H1 (cell line): ENCODE data around the gene IRGQ. TPM values are rescaled to one million over a fixed set of nuclear protein-coding genes. Genes with fewer than 3 reads are reported as not detected.

Source experiments
- CTCF ChIA-PET: fragments of 300-600 bp; sonication (Branson Sonifier 250); formaldehyde crosslinking; loops from one replicate; lab custom pipeline; 2021; ENCODE audit not compliant: partially characterized antibody; lab: Charles Lee
- POLR2A ChIA-PET: fragments of 300-600 bp; sonication (Branson Sonifier 250); formaldehyde crosslinking; loops from one replicate; lab custom pipeline; 2021; ENCODE audit warnings: inconsistent platforms; ENCODE audit not compliant: partially characterized antibody; lab: Charles Lee
- DNase-seq, 2 experiments: peaks; one replicate each; pipeline versions ENCODE4 v3.0.0 to v3.0.0-alpha.2; 2010 to 2022; ENCODE audit warnings: low spot score in 2 of 2, low read depth in 1 of 2, mixed read lengths in 1 of 2
- FAIRE-seq: peaks from 2 replicates; lab custom pipeline; 2011; peaks lifted over from hg19 to GRCh38; lab: Jason Lieb, UNC
- H2AFZ ChIP-seq: 2 replicates; pipeline ENCODE4 v1.8.1; 2012; ENCODE audit warnings: low read length, inconsistent platforms
- H2AK5ac ChIP-seq: 2 replicates; pipeline ENCODE4 v1.6.1; 2013; ENCODE audit warnings: low read depth, low read length
- H2BK120ac ChIP-seq: replicated peaks from 2 replicates; pipeline ENCODE3; 2013; ENCODE audit warnings: low read depth, low read length, inconsistent platforms
- H2BK12ac ChIP-seq: 2 replicates; pipeline ENCODE4 v1.6.1; 2013; ENCODE audit warnings: low read depth, low read length
- H2BK15ac ChIP-seq: 2 replicates; pipeline ENCODE4 v1.6.1; 2013; ENCODE audit warnings: low read length
- H2BK20ac ChIP-seq: 2 replicates; pipeline ENCODE4 v1.6.1; 2013; ENCODE audit warnings: low read length
- H2BK5ac ChIP-seq: 2 replicates; pipeline ENCODE4 v1.6.1; 2013; ENCODE audit warnings: low read depth, low read length
- H3K14ac ChIP-seq: 2 replicates; pipeline ENCODE4 v1.6.1; 2013; ENCODE audit warnings: inconsistent platforms; ENCODE audit not compliant: insufficient read length
- H3K18ac ChIP-seq: 2 replicates; pipeline ENCODE4 v1.6.1; 2013; ENCODE audit warnings: low read length; ENCODE audit errors: extremely low read depth
- H3K23ac ChIP-seq: 2 replicates; pipeline ENCODE4 v1.6.1; 2013; ENCODE audit warnings: inconsistent platforms; ENCODE audit not compliant: insufficient read length
- H3K23me2 ChIP-seq: 2 replicates; pipeline ENCODE4 v1.6.1; 2013; ENCODE audit warnings: low read depth, low read length
- H3K27ac ChIP-seq: 2 replicates; pipeline ENCODE4 v1.6.1; 2011; ENCODE audit warnings: low read depth, low read length, inconsistent platforms
- H3K27me3 ChIP-seq, 4 experiments: replicated peaks in 1 of 4; 1 replicate in 1 of 4; 2 replicates in 3 of 4; pipeline versions ENCODE4 v1.6.1 to v1.8.1; 2011 to 2013; ENCODE audit warnings: low read length in 3 of 4, mild to moderate bottlenecking in 3 of 4, inconsistent platforms in 2 of 4, mixed read lengths in 2 of 4, moderate library complexity in 1 of 4; ENCODE audit not compliant: control insufficient read depth in 3 of 4, insufficient read depth in 3 of 4; ENCODE audit errors: extremely low read depth in 1 of 4
- H3K36me3 ChIP-seq, 4 experiments: 2 replicates each; pipeline versions ENCODE4 v1.6.1 to v1.8.1; 2011 to 2013; ENCODE audit warnings: mild to moderate bottlenecking in 4 of 4, low read length in 3 of 4, moderate library complexity in 2 of 4, control low read depth in 1 of 4, inconsistent platforms in 1 of 4; ENCODE audit not compliant: insufficient read depth in 4 of 4, control insufficient read depth in 2 of 4
- H3K4ac ChIP-seq: replicated peaks from 2 replicates; pipeline ENCODE3; 2013; ENCODE audit warnings: low read length, low read depth, mixed read lengths, inconsistent platforms; ENCODE audit not compliant: insufficient read length
- H3K4me1 ChIP-seq, 4 experiments: replicated peaks in 1 of 4; 1 replicate in 1 of 4; 2 replicates in 3 of 4; pipeline versions ENCODE4 v1.6.1 to v1.8.1; 2011 to 2013; ENCODE audit warnings: low read length in 3 of 4, inconsistent platforms in 2 of 4, mixed read lengths in 1 of 4; ENCODE audit not compliant: insufficient read depth in 4 of 4, control insufficient read depth in 3 of 4
- H3K4me2 ChIP-seq, 2 experiments: 2 replicates each; pipeline versions ENCODE4 v1.6.1 to v1.8.1; 2011 to 2013; ENCODE audit warnings: low read depth in 2 of 2, low read length in 2 of 2, control low read depth in 1 of 2, inconsistent platforms in 1 of 2, mild to moderate bottlenecking in 1 of 2; ENCODE audit not compliant: insufficient read depth in 1 of 2
- H3K4me3 ChIP-seq, 4 experiments: fragments of 200-600, 300-600 bp in 1 of 4; sonication (generic), shearing (Covaris generic), sonication (Bioruptor Twin) in 1 of 4; 2 replicates each; pipeline versions ENCODE4 v1.5.1 to v1.8.1; 2011 to 2016; ENCODE audit warnings: low read length in 4 of 4, low read depth in 3 of 4, control low read depth in 2 of 4, inconsistent platforms in 2 of 4, mild to moderate bottlenecking in 2 of 4, mixed read lengths in 1 of 4, moderate library complexity in 1 of 4; ENCODE audit not compliant: insufficient read depth in 2 of 4; ENCODE audit errors: extremely low read depth in 1 of 4
- H3K56ac ChIP-seq: replicated peaks from 2 replicates; pipeline ENCODE3; 2013; ENCODE audit warnings: low read depth, mild to moderate bottlenecking, mixed read lengths, low read length, inconsistent platforms; ENCODE audit not compliant: insufficient read length
- H3K79me1 ChIP-seq: 2 replicates; pipeline ENCODE4 v1.6.1; 2013; ENCODE audit warnings: low read depth, low read length, control low read depth
- H3K79me2 ChIP-seq, 2 experiments: 2 replicates each; pipeline versions ENCODE4 v1.6.1 to v1.8.1; 2012 to 2013; ENCODE audit warnings: low read length in 2 of 2, mild to moderate bottlenecking in 2 of 2, inconsistent platforms in 1 of 2; ENCODE audit not compliant: insufficient read depth in 2 of 2, control insufficient read depth in 1 of 2
- H3K9ac ChIP-seq, 4 experiments: replicated peaks in 1 of 4; 1 replicate in 1 of 4; 2 replicates in 3 of 4; pipeline versions ENCODE4 v1.6.1 to v1.8.1; 2011 to 2013; ENCODE audit warnings: low read depth in 3 of 4, low read length in 3 of 4, control low read depth in 2 of 4, mild to moderate bottlenecking in 2 of 4, moderate library complexity in 2 of 4, inconsistent platforms in 1 of 4; ENCODE audit errors: extremely low read depth in 1 of 4
- H3K9me3 ChIP-seq, 2 experiments: 2 replicates each; pipeline versions ENCODE4 v1.6.1 to v1.8.1; 2012 to 2013; ENCODE audit warnings: mild to moderate bottlenecking in 2 of 2, moderate library complexity in 2 of 2, control low read depth in 1 of 2, inconsistent platforms in 1 of 2, low read depth in 1 of 2, low read length in 1 of 2, mixed read lengths in 1 of 2; ENCODE audit not compliant: insufficient read depth in 2 of 2
- H4K20me1 ChIP-seq, 2 experiments: replicated peaks in 1 of 2; 2 replicates each; pipeline versions ENCODE3 to v1.8.1; 2011 to 2013; ENCODE audit warnings: inconsistent platforms in 2 of 2, low read length in 2 of 2, mild to moderate bottlenecking in 1 of 2; ENCODE audit not compliant: insufficient read depth in 2 of 2, control insufficient read depth in 1 of 2
- H4K5ac ChIP-seq: 2 replicates; pipeline ENCODE4 v1.6.1; 2013; ENCODE audit warnings: low read length, low read depth, mixed read lengths, inconsistent platforms; ENCODE audit not compliant: insufficient read length
- H4K8ac ChIP-seq: 2 replicates; pipeline ENCODE4 v1.8.0; 2013; ENCODE audit warnings: mild to moderate bottlenecking, moderate library complexity, low read length, inconsistent platforms; ENCODE audit not compliant: insufficient read depth; ENCODE audit errors: extremely low read depth
- H4K91ac ChIP-seq: replicated peaks from 2 replicates; pipeline ENCODE3; 2013; ENCODE audit warnings: low read length, mixed read lengths, inconsistent platforms; ENCODE audit not compliant: insufficient read length
- BRCA1 ChIP-seq: IDR thresholded peaks from 2 replicates; pipeline ENCODE4 v1.6.1; 2012; ENCODE audit warnings: low read depth, low read length, improper control_type of control experiment
- CTCF ChIP-seq, 3 experiments: IDR thresholded peaks; 1 replicate in 2 of 3; 2 replicates in 1 of 3; pipeline versions ENCODE4 v1.5.1 to v1.6.1; 2011; ENCODE audit warnings: low read length in 3 of 3, mild to moderate bottlenecking in 3 of 3, inconsistent platforms in 2 of 3, low read depth in 1 of 3, moderate library complexity in 1 of 3; ENCODE audit not compliant: insufficient read depth in 1 of 3; ENCODE audit errors: control extremely low read depth in 1 of 3
- KDM1A ChIP-seq: fragments of 200-600, 300-600 bp; sonication (generic); IDR thresholded peaks from 2 replicates; pipeline ENCODE4 v1.7.1; 2016; ENCODE audit warnings: mild to moderate bottlenecking, low read length, borderline replicate concordance
- KDM4A ChIP-seq: IDR thresholded peaks from one replicate; pipeline ENCODE4 v1.7.1; 2012; ENCODE audit warnings: low read depth, mild to moderate bottlenecking, moderate library complexity, low read length, inconsistent platforms; ENCODE audit not compliant: severe bottlenecking
- SP4 ChIP-seq: IDR thresholded peaks from 2 replicates; pipeline ENCODE4 v1.6.1; 2012; ENCODE audit warnings: low read length, inconsistent platforms
- TCF12 ChIP-seq: IDR thresholded peaks from 2 replicates; pipeline ENCODE4 v1.6.1; 2011; ENCODE audit warnings: low read depth, mild to moderate bottlenecking, low read length
- WGBS, 2 experiments: shearing (Covaris generic) in 1 of 2; methylation state at CpG; one replicate each; pipeline versions ENCODE4 v1.1.6 to v1.1.7; 2013 to 2015; ENCODE audit warnings: low lambda C conversion rate in 2 of 2, mixed read lengths in 2 of 2, inconsistent platforms in 1 of 2, low coverage in 1 of 2, missing lambda C conversion rate in 1 of 2; ENCODE audit not compliant: insufficient replicate concordance in 2 of 2, insufficient coverage in 1 of 2, insufficient read length in 1 of 2; ENCODE audit errors: extremely low coverage in 1 of 2, missing lambda C conversion rate in 1 of 2; 5-methylcytosine and 5-hydroxymethylcytosine counted together
- polyA plus RNA-seq, 7 experiments: library from polyadenylated mRNA; depleted of rRNA in 3 of 7; stranded (reverse) in 5 of 7; unstranded in 2 of 7; fragments of >200 nt in 5 of 7; fragments of 200-250 nt in 2 of 7; gene quantifications; 1 replicate in 5 of 7; 2 replicates in 1 of 7; 4 replicates in 1 of 7; pipeline versions ENCODE4 v1.2.1 to v1.2.3, GENCODE V29; 2011 to 2013; ENCODE audit warnings: missing spikeins in 2 of 7, mixed read lengths in 2 of 7
- total RNA-seq: library from RNA; stranded (reverse); fragmentation: NEBNext Ultra II Directional; extraction: Animal tissue kit (Norgen Biotek cat#: 25700); gene quantifications from 2 replicates; pipeline ENCODE4 v1.2.1, GENCODE V29; 2021
- TF ChIP-seq, protein P1 (sequence below): IDR thresholded peaks from 2 replicates; pipeline ENCODE4 v1.6.1; 2011; ENCODE audit warnings: low read depth, mild to moderate bottlenecking, low read length; ENCODE audit not compliant: insufficient read depth

Gene IRGQ
- total and polyA plus RNA-seq, 2 of the 8 experiments (the other 6 are each of a cell fraction or from before 2014, with no cell fraction given): 16.0 to 42.9 TPM

GRCh38 chr19:43594710-43595604 is 977 bp downstream of the IRGQ start:
- Histone ChIP-seq H3K14ac (no peak overlapping the region), H3K9me3 (no peaks in the 10 kb centered on the region), H3K9ac (peak overlapping the region; percentile 60 to 81 (median 72)), H4K20me1 (peaks cover 3 to 5% of the 10 kb centered on the region in 2 experiments), H3K18ac (peak overlapping the region; percentile 32; the same call in 1 of the 2 replicates), H3K27ac (no peak overlapping the region; the same call in 1 of the 2 replicates), H3K79me2 (peaks cover 5 to 20% of the 10 kb centered on the region in 2 experiments), H2BK15ac (no peak overlapping the region), H4K8ac (peak overlapping the region; percentile 41; the same call in 1 of the 2 replicates), H2BK5ac (no peak overlapping the region), H3K4me2 (peak overlapping the region; percentile 89 to 98), H3K23ac (no peak overlapping the region), H4K91ac (no peak overlapping the region), H3K56ac (no peak overlapping the region), H3K27me3 (no peaks in the 10 kb centered on the region), H2AFZ (no peak overlapping the region), H3K36me3 (peaks cover 5 to 26% (median 11%) of the 10 kb centered on the region in 4 experiments; a peak in 6 of 8 replicates), H2AK5ac (no peak overlapping the region), H3K4ac (no peak overlapping the region), H4K5ac (no peak overlapping the region), H2BK20ac (no peak overlapping the region), H2BK120ac (no peak overlapping the region), H3K4me1 (peaks cover 2 to 6% (median 3%) of the 10 kb centered on the region in 4 experiments; a peak in 6 of 7 replicates), H2BK12ac (no peak overlapping the region), H3K79me1 (peaks cover 7% of the 10 kb centered on the region), H3K23me2 (peaks cover 16% of the 10 kb centered on the region; the same call in 1 of the 2 replicates), H3K4me3 (peak overlapping the region; percentile 78 to 90 (median 80))
- ChIA-PET CTCF (interaction anchor here (0.6 to 6.5 kb wide), 40 partner anchors 11 to 1572 kb away, joined by 3 to 92 read pairs (median 4); partner anchors contain the start of genes ETHE1, PINLYP, XRCC1 and ZNF428), POLR2A (interaction anchor here (0.6 to 3.9 kb wide), 14 partner anchors 10 to 75 kb away, joined by 3 to 36 read pairs (median 5); partner anchors contain the start of genes PINLYP, XRCC1 and ZNF575)
- DNase-seq: peak in 1 of 2 experiments; percentile 83
- WGBS, 2 experiments: 8% methylated on average over 55 of the region's 64 CpGs; no CpG with 5 or more reads in 1 of the 2 experiments
- FAIRE-seq: no peak
- TF ChIP-seq SP4: no peak
- TF ChIP-seq BRCA1: no peak
- 0 out of 2 replicates have a peak, but pooled peaks have one; percentile 24 for TF ChIP-seq TCF12
- TF ChIP-seq, protein P1, sequence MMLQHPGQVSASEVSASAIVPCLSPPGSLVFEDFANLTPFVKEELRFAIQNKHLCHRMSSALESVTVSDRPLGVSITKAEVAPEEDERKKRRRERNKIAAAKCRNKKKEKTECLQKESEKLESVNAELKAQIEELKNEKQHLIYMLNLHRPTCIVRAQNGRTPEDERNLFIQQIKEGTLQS: no peak
- TF ChIP-seq CTCF (IDR thresholded peaks at IDR 0.05; ENCODE audit: control extremely low read depth in 1 of 3, insufficient read depth in 1 of 3, low read depth in 1 of 3, low read length in 3 of 3): peak; percentile 96 to 98 (median 98)
- peak; percentile 22 for TF ChIP-seq KDM4A
- TF ChIP-seq KDM1A: peak; percentile 32; the same call in 1 of the 2 replicates
